Activated B cell treated with CpG ODN at 0.5 μM for 24 hours (primary cell): ENCODE results near the gene ATRNL1. TPM values are rescaled to one million over a fixed set of nuclear protein-coding genes. Genes with fewer than 3 reads are reported as not detected.
"Not testable (repeated sequence)": the region's sequence is repeated elsewhere in the genome, so short reads cannot be mapped to it uniquely, and the experiment has no call there.

Experiments used
- ATAC-seq: fragments of 200-7000 bp; cut with Tn5 transposase; one replicate; pipeline ENCODE4 v1.10.0; 2021; ENCODE audit warnings: low read depth, mild to moderate bottlenecking, moderate library complexity
- CTCF ChIA-PET: fragments of 350-600 bp; sonication (Branson Sonifier 250); formaldehyde crosslinking; loops from one replicate; lab custom pipeline; 2021; ENCODE audit warnings: antibody characterized with exemption; lab: Charles Lee
- POLR2A ChIA-PET: fragments of 350-600 bp; sonication (Branson Sonifier 250); formaldehyde crosslinking; loops from one replicate; lab custom pipeline; 2021; ENCODE audit warnings: antibody characterized with exemption; lab: Charles Lee
- DNase-seq: peaks from one replicate; pipeline ENCODE4 v3.0.0; 2022
- H3K27ac Mint-ChIP-seq: one replicate; pipeline ENCODE4 v1.8.0; 2020; ENCODE audit warnings: mixed read lengths
- H3K27me3 Mint-ChIP-seq: one replicate; pipeline ENCODE4 v1.8.0; 2021; ENCODE audit warnings: mixed read lengths
- H3K36me3 Mint-ChIP-seq: one replicate; pipeline ENCODE4 v1.8.0; 2021; ENCODE audit warnings: low read depth, mixed read lengths
- H3K4me1 Mint-ChIP-seq: one replicate; pipeline ENCODE4 v1.8.0; 2021; ENCODE audit warnings: mixed read lengths
- H3K4me3 Mint-ChIP-seq: one replicate; pipeline ENCODE4 v1.8.0; 2020; ENCODE audit warnings: mild to moderate bottlenecking, mixed read lengths
- H3K9me3 Mint-ChIP-seq: one replicate; pipeline ENCODE4 v1.8.0; 2020; ENCODE audit warnings: mixed read lengths
- CTCF ChIP-seq: fragments of 200-600 bp; IDR thresholded peaks from one replicate; pipeline ENCODE4 v1.8.0; 2022; ENCODE audit warnings: antibody characterized with exemption, mild to moderate bottlenecking
- intact Hi-C: fragments of 100-400 bp; cut with micrococcal nuclease; formaldehyde crosslinking; loops from one replicate; pipeline ENCODE4 v1.15.1; 2024
- total RNA-seq: library from RNA; stranded (reverse); gene quantifications from 2 replicates; pipeline ENCODE4 v1.2.3, GENCODE V29; 2022

ATRNL1 gene
- total RNA-seq, 1 donor from 2014 or later: 1.2 TPM

GRCh38 chr10:115171392-115171960 is 78.3 kb downstream of the ATRNL1 start:
- ATAC-seq (no peak), DNase-seq (no peak)
- Mint-ChIP-seq H3K9me3 (peaks cover 2% of the 10 kb centered on the region), H3K4me1 (no peaks in the 10 kb centered on the region), H3K27ac (no peak overlapping the region), H3K4me3 (no peak overlapping the region), H3K36me3 (no peaks in the 10 kb centered on the region), H3K27me3 (no peaks in the 10 kb centered on the region)
- intact Hi-C loops: loop anchor here (2.0 kb wide), 1 partner anchor 1215 kb away; no protein-coding TSS in a partner anchor
- CTCF ChIA-PET: interaction anchor here (1.3 kb wide), 1 partner anchor 1214 kb away, joined by 5 read pairs; no protein-coding TSS in a partner anchor
- POLR2A ChIA-PET: no interaction called here
- no peak for TF ChIP-seq CTCF

- no peak for ATAC-seq
- TF ChIP-seq CTCF: no peak
- Mint-ChIP-seq H3K4me1 (no peaks in the 10 kb centered on the region), H3K27me3 (no peaks in the 10 kb centered on the region), H3K36me3 (no peaks in the 10 kb centered on the region), H3K27ac (no peak overlapping the region), H3K9me3 (no peaks in the 10 kb centered on the region), H3K4me3 (no peak overlapping the region)
- ChIA-PET CTCF (no interaction called here), POLR2A (no interaction called here)
- intact Hi-C loops: no loop called here
- no peak for DNase-seq
Observed at GRCh38 chr10:115173915-115174443, 80.8 kb downstream of the ATRNL1 start.

- H3K27ac Mint-ChIP-seq, H3K27me3 Mint-ChIP-seq, CTCF ChIA-PET, DNase-seq, H3K36me3 Mint-ChIP-seq, H3K4me3 Mint-ChIP-seq, ATAC-seq, H3K4me1 Mint-ChIP-seq, H3K9me3 Mint-ChIP-seq, intact Hi-C loops, POLR2A ChIA-PET: not testable (repeated sequence)
Observed at GRCh38 chr10:115207276-115207675, 114.1 kb downstream of the ATRNL1 start.

- peaks cover 5% of the 10 kb centered on the region for H3K4me1 Mint-ChIP-seq
- H3K27me3 Mint-ChIP-seq: no peaks in the 10 kb centered on the region
- H3K36me3 Mint-ChIP-seq: no peaks in the 10 kb centered on the region
- no peak overlapping the region for H3K4me3 Mint-ChIP-seq
- H3K9me3 Mint-ChIP-seq: peaks cover 4% of the 10 kb centered on the region
- H3K27ac Mint-ChIP-seq: no peak overlapping the region
- DNase-seq (no peak), ATAC-seq (no peak)
- POLR2A ChIA-PET: no interaction called here
- intact Hi-C loops: no loop called here
- no peak for TF ChIP-seq CTCF
- CTCF ChIA-PET: no interaction called here
Observed at GRCh38 chr10:115209133-115209532, 116.0 kb downstream of the ATRNL1 start.

- H3K4me1 Mint-ChIP-seq: no peaks in the 10 kb centered on the region
- no peak overlapping the region for H3K4me3 Mint-ChIP-seq
- H3K9me3 Mint-ChIP-seq: peaks cover 4% of the 10 kb centered on the region
- no peak for TF ChIP-seq CTCF
- intact Hi-C loops: no loop called here
- POLR2A ChIA-PET: no interaction called here
- CTCF ChIA-PET: no interaction called here
- no peak overlapping the region for H3K27ac Mint-ChIP-seq
- no peaks in the 10 kb centered on the region for H3K36me3 Mint-ChIP-seq
- no peaks in the 10 kb centered on the region for H3K27me3 Mint-ChIP-seq
- DNase-seq (no peak), ATAC-seq (no peak)
Observed at GRCh38 chr10:115214829-115215228, 121.7 kb downstream of the ATRNL1 start.

- Mint-ChIP-seq H3K27me3 (no peaks in the 10 kb centered on the region), H3K4me3 (no peak overlapping the region), H3K36me3 (no peaks in the 10 kb centered on the region), H3K4me1 (no peaks in the 10 kb centered on the region), H3K9me3 (peaks cover 4% of the 10 kb centered on the region), H3K27ac (no peak overlapping the region)
- DNase-seq: no peak
- ATAC-seq: no peak
- TF ChIP-seq CTCF: no peak
- intact Hi-C loops: no loop called here
- CTCF ChIA-PET: no interaction called here
- POLR2A ChIA-PET: no interaction called here
Observed at GRCh38 chr10:115219203-115219602, 126.0 kb downstream of the ATRNL1 start.
